Esophagus squamous epithelium (tissue), 4 donors: Measurements from ENCODE around the gene MYO1C.

Source experiments
- CTCF ChIP-seq, 6 experiments: fragments of 450-650 bp in 4 of 6; fragments of 200-600 bp in 2 of 6; sonication (generic) in 2 of 6; IDR thresholded peaks; one replicate each; pipeline ENCODE4 v1.5.1; 2016 to 2019; ENCODE audit warnings: antibody characterized with exemption in 6 of 6, mild to moderate bottlenecking in 4 of 6, moderate library complexity in 4 of 6
- POLR2A ChIP-seq, 4 donors: fragments of 450-650 bp; IDR thresholded peaks; one replicate each; pipeline ENCODE4 v1.6.1; 2017; ENCODE audit warnings: antibody characterized with exemption in 4 of 4, mild to moderate bottlenecking in 4 of 4, moderate library complexity in 3 of 4

DNA sequence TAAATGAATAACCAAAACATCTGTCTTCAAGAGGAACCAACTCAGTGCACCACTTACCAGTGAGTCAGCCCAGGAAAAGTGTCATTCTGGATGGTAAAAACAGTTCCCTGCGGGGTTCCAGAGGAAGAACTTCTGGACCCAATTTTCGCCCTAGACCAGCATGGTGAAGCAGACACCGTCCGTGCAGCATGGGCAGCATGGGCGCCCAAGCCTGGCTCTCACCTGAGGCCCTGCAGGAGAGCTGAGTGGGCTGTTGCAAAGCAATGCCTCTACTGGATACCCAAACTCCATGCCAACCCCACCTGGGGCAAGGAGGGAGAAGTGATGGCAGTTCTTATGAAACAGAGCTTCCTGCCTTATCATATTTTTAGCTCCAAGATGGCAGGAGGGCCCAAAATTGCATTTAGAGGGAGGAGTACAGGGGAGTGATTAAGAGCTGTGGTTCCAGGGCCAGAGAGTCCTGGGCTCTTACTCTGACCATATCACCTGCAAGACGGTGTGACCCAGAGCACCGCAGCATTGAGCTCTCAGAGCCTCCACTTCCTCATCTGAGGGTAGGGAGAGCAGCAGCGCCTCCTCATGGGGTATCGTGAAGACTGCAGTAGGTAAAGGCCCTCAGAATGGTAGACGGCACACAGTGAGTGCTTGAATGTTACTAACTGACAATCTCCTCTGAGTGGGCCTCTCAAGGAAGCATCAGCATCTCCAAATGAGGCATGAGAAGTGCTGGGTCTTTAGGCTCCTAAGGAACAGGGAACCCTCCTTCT lies 40.5 kb upstream of the MYO1C start:
- TF ChIP-seq CTCF (IDR thresholded peaks at IDR 0.05) (peak in 2 of 6 experiments; percentile 18 to 29), POLR2A (IDR thresholded peaks at IDR 0.05) (no peak)
